Inferior parietal cortex (tissue), 1 donor: ENCODE results near the gene MYLK.

Experiments used
- DNase-seq: peaks from one replicate; pipeline ENCODE4 v3.0.0-alpha.2; 2016; ENCODE audit errors: extremely low spot score

The MYLK gene

GRCh38 chr3:123595396-123596180 is 288.5 kb downstream of the MYLK start:
- DNase-seq = no peak

- DNase-seq = no peak
Observed at GRCh38 chr3:123593381-123593780, 290.8 kb downstream of the MYLK start.

GRCh38 chr3:123590685-123591450 is 293.3 kb downstream of the MYLK start:
- no peak for DNase-seq

GRCh38 chr3:123587401-123587800 is 296.7 kb downstream of the MYLK start:
- DNase-seq = no peak

GRCh38 chr3:123586968-123587367 is 297.2 kb downstream of the MYLK start:
- no peak for DNase-seq

GRCh38 chr3:123586131-123586530 is 298.0 kb downstream of the MYLK start:
- no peak for DNase-seq

- DNase-seq = peak; percentile 97
Observed at GRCh38 chr3:123584988-123585937, 298.9 kb downstream of the MYLK start, which contains the start of gene HACD2. TSS of gene HACD2 (minus strand) at chr3:123585053. CDS start at chr3:123585027, 26 bp downstream.

- DNase-seq = no peak
Observed at GRCh38 chr3:123584284-123584987, 299.7 kb downstream of the MYLK start.

GRCh38 chr3:123583561-123583960 is 300.6 kb downstream of the MYLK start:
- no peak for DNase-seq

GRCh38 chr3:123582315-123582714 is 301.8 kb downstream of the MYLK start:
- no peak for DNase-seq

GRCh38 chr3:123576122-123576521 is 308.0 kb downstream of the MYLK start:
- no peak for DNase-seq

GRCh38 chr3:123571973-123572365 is 312.2 kb downstream of the MYLK start:
- no peak for DNase-seq

- no peak for DNase-seq
Observed at GRCh38 chr3:123571264-123571972, 312.7 kb downstream of the MYLK start.

GRCh38 chr3:123568875-123569274 is 315.3 kb downstream of the MYLK start:
- DNase-seq = no peak

- DNase-seq = peak; percentile 42
Observed at GRCh38 chr3:123568034-123568433, 316.1 kb downstream of the MYLK start.

GRCh38 chr3:123564056-123564455 is 320.1 kb downstream of the MYLK start:
- no peak for DNase-seq

GRCh38 chr3:123562547-123562946 is 321.6 kb downstream of the MYLK start:
- no peak for DNase-seq

GRCh38 chr3:123561188-123561587 is 322.9 kb downstream of the MYLK start:
- DNase-seq = no peak
